K562 (cell line): ENCODE measurements around the gene ILDR1. TPM values are rescaled to one million over a fixed set of nuclear protein-coding genes. Genes with fewer than 3 reads are reported as not detected.

Experiments
- ATAC-seq: fragments of 200-7000 bp; cut with Tn5 transposase; 3 replicates; pipeline ENCODE4 v1.9.1; 2020; ENCODE audit warnings: moderate library complexity
- BruUV-seq: library from RNA; stranded (reverse); fragments of 400-500 nt; replicated peaks from 2 replicates; lab custom pipeline; 2021; lab: Mats Ljungman, UMichigan
- CTCF ChIA-PET: fragments of 300-600 bp; formaldehyde crosslinking; extraction: SDS; loops from one replicate; lab custom pipeline; 2021; ENCODE audit warnings: low intra/inter-chr PET ratio; lab: Yijun Ruan, JAX
- POLR2A ChIA-PET: fragments of 300-600, 350-650 bp; sonication (Branson Sonifier 250); formaldehyde crosslinking; extraction: SDS; loops from one replicate; lab custom pipeline; 2021; ENCODE audit warnings: antibody characterized with exemption, inconsistent platforms; lab: Yijun Ruan, JAX
- DNase-seq, 4 experiments: peaks; one replicate each; pipeline versions ENCODE4 v3.0.0 to v3.0.0-alpha.2; 2011 to 2018; ENCODE audit warnings: low spot score in 3 of 4, mixed read lengths in 3 of 4; ENCODE audit errors: extremely low read depth in 1 of 4
- FAIRE-seq: peaks from 2 replicates; lab custom pipeline; 2011; peaks lifted over from hg19 to GRCh38; lab: Jason Lieb, UNC
- H2AFZ ChIP-seq: 2 replicates; pipeline ENCODE4 v1.6.0; 2011; ENCODE audit warnings: low read depth, low read length, control low read depth, inconsistent platforms
- H3K27ac ChIP-seq: fragments of 200-600 bp; 3 replicates; pipeline ENCODE4 v1.8.0; 2011; ENCODE audit warnings: low read depth, mild to moderate bottlenecking, control low read depth, inconsistent platforms, low read length, moderate library complexity, mixed read lengths; ENCODE audit errors: extremely low read depth
- H3K27me3 ChIP-seq, 2 experiments: fragments of 300-600 bp in 1 of 2; 2 replicates in 1 of 2; 3 replicates in 1 of 2; pipeline versions ENCODE4 v1.6.0 to v1.8.0; 2011; ENCODE audit warnings: inconsistent platforms in 2 of 2, low read length in 2 of 2, mild to moderate bottlenecking in 1 of 2, mixed read lengths in 1 of 2, moderate library complexity in 1 of 2; ENCODE audit not compliant: control insufficient read depth in 2 of 2, insufficient read depth in 2 of 2
- H3K36me3 ChIP-seq: fragments of 300-600 bp; 3 replicates; pipeline ENCODE4 v1.8.0; 2011; ENCODE audit warnings: mild to moderate bottlenecking, low read length, inconsistent platforms; ENCODE audit not compliant: control insufficient read depth, insufficient read depth
- H3K4me1 ChIP-seq, 2 experiments: fragments of 200-600 bp in 1 of 2; replicated peaks in 1 of 2; 2 replicates in 1 of 2; 3 replicates in 1 of 2; pipeline versions ENCODE4 v1.5.1 to v1.8.0; 2011; ENCODE audit warnings: inconsistent platforms in 2 of 2, low read length in 2 of 2, mild to moderate bottlenecking in 1 of 2, mixed read lengths in 1 of 2, moderate library complexity in 1 of 2; ENCODE audit not compliant: control insufficient read depth in 2 of 2, insufficient read depth in 2 of 2
- H3K4me2 ChIP-seq: 2 replicates; pipeline ENCODE4 v1.6.1; 2011; ENCODE audit warnings: low read length, control low read depth, inconsistent platforms, mixed read lengths; ENCODE audit not compliant: insufficient read depth
- H3K4me3 ChIP-seq: fragments of 200-600 bp; sonication (generic), shearing (Covaris generic); 2 replicates; pipeline ENCODE4 v1.5.1; 2016; ENCODE audit warnings: control low read depth, inconsistent platforms
- H3K79me2 ChIP-seq: fragments of 200-600 bp; 3 replicates; pipeline ENCODE4 v1.8.0; 2011; ENCODE audit warnings: low read length, inconsistent platforms; ENCODE audit not compliant: control insufficient read depth, insufficient read depth
- H3K9ac ChIP-seq, 2 experiments: 2 replicates each; pipeline versions ENCODE4 v1.6.0 to v1.6.1; 2011; ENCODE audit warnings: low read depth in 2 of 2, low read length in 2 of 2, control low read depth in 1 of 2, inconsistent platforms in 1 of 2, mild to moderate bottlenecking in 1 of 2, mixed read lengths in 1 of 2; ENCODE audit not compliant: insufficient read depth in 1 of 2
- H3K9me1 ChIP-seq: one replicate; pipeline ENCODE4 v1.6.0; 2011; ENCODE audit warnings: inconsistent platforms, mild to moderate bottlenecking, low read length, moderate library complexity; ENCODE audit not compliant: control insufficient read depth, insufficient read depth
- H3K9me3 ChIP-seq: replicated peaks from 2 replicates; pipeline ENCODE4 v1.5.1; 2011; ENCODE audit warnings: low read depth, low read length, inconsistent platforms; ENCODE audit not compliant: control insufficient read depth, insufficient read depth
- H4K20me1 ChIP-seq: replicated peaks from 2 replicates; pipeline ENCODE4 v1.6.1; 2011; ENCODE audit warnings: low read length, inconsistent platforms, mixed read lengths; ENCODE audit not compliant: control insufficient read depth, insufficient read depth
- ARID2 ChIP-seq: fragments of 450-650 bp; IDR thresholded peaks from 2 replicates; pipeline ENCODE4 v1.6.1; 2017; ENCODE audit warnings: antibody characterized with exemption, mild to moderate bottlenecking
- CBX5 ChIP-seq: IDR thresholded peaks from 2 replicates; pipeline ENCODE4 v1.6.1; 2014; ENCODE audit warnings: low read depth, borderline replicate concordance
- E4F1 ChIP-seq: fragments of 250-450 bp; sonication (Bioruptor Pico); IDR thresholded peaks from 2 replicates; pipeline ENCODE4 v1.5.0; 2021; ENCODE audit warnings: mild to moderate bottlenecking, borderline replicate concordance
- EHMT2 ChIP-seq: fragments of 450-650 bp; IDR thresholded peaks from 2 replicates; pipeline ENCODE4 v1.6.1; 2018; ENCODE audit warnings: antibody characterized with exemption
- STAT6 ChIP-seq: sonication (generic); formaldehyde crosslinking; IDR thresholded peaks from 2 replicates; pipeline ENCODE4 v1.8.1; 2023; ENCODE audit warnings: mild to moderate bottlenecking, missing genetic modification reagents
- TCFL5 ChIP-seq: fragments of 250-450 bp; sonication (Bioruptor Pico); conservative IDR thresholded peaks from 2 replicates; pipeline ENCODE4 v1.6.1; 2021; ENCODE audit warnings: mild to moderate bottlenecking, moderate library complexity, matching md5 sums
- ZNF277 ChIP-seq: fragments of 250-450 bp; sonication (Bioruptor Pico); IDR thresholded peaks from 2 replicates; pipeline ENCODE4 v1.8.0; 2022; ENCODE audit warnings: inconsistent platforms, mild to moderate bottlenecking, moderate library complexity, borderline replicate concordance
- WGBS: fragments of 100-300 bp; shearing (Covaris generic); methylation state at CpG from one replicate; pipeline ENCODE4 v1.1.6; 2016; ENCODE audit warnings: low coverage, mixed read lengths; ENCODE audit not compliant: insufficient coverage; ENCODE audit errors: missing lambda C conversion rate; 5-methylcytosine and 5-hydroxymethylcytosine counted together
- in situ Hi-C: fragments of 300-500 bp; cut with MboI; formaldehyde crosslinking; loops from 4 replicates; pipeline ENCODE4 v1.15.0; 2018; ENCODE audit warnings: inconsistent platforms, mixed read lengths
- intact Hi-C: fragments of 100-400 bp; cut with micrococcal nuclease; formaldehyde crosslinking; loops from 2 replicates; pipeline ENCODE4 v1.14.2; 2022
- polyA plus RNA-seq, 8 experiments: library from polyadenylated mRNA; depleted of rRNA in 4 of 8; stranded (reverse) in 5 of 8; unstranded in 3 of 8; fragments of >200 nt; fragmentation: Nextera tagmentation in 2 of 8; fragmentation: Illumina TruSeq in 1 of 8; extraction: Ambion mirVana in 2 of 8; extraction: Trizol in 1 of 8; gene quantifications; 2 replicates each; pipeline versions ENCODE4 v1.2.1 to v1.2.3, GENCODE V29; 2011 to 2014; ENCODE audit warnings: inconsistent platforms in 1 of 8, missing spikeins in 1 of 8
- total RNA-seq, 7 experiments: library from RNA; depleted of rRNA in 6 of 7; stranded (reverse); fragments of >200 nt in 6 of 7; fragmentation: Illumina TruSeq in 2 of 7; extraction: Trizol in 2 of 7; gene quantifications; 2 replicates each; pipeline versions ENCODE4 v1.2.1 to v1.2.3, GENCODE V29; 2011 to 2021; ENCODE audit warnings: low replicate concordance in 1 of 7

The ILDR1 gene
- total and polyA plus RNA-seq, 9 of the 15 experiments (the other 6 are each of a cell fraction or from before 2014, with no cell fraction given) = 0.04 TPM; not detected in 8

DNA sequence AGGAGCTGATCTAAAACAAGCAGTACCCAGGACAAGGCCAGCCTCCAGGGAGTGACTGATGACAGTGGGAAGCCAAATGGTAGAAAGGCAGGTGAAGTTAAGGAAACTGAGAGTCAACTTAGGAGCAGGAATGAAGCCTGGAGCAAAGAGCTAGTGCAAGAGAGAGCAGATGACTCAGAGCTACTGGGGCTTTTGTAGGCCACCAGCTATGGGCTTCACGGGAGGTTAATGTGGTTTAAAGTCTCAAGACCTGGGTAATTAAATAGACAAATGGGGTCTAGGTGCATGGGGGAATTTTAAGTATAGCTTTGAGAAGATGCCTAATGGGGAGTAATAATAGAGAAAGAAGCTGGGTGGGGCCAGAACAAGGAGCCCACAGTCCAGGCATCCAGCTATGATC, 36.2 kb upstream of the ILDR1 start:
- in situ Hi-C loops = no loop called here
- CTCF ChIA-PET = no interaction called here
- no peak for FAIRE-seq

More for the DNA sequence above, 36.2 kb upstream of the ILDR1 start:
- intact Hi-C loops = no loop called here
- 0% methylated on average over 1 of the region's 1 CpG for WGBS
- Histone ChIP-seq H3K4me1 (no peaks in the 10 kb centered on the region), H4K20me1 (no peaks in the 10 kb centered on the region), H3K4me2 (no peak overlapping the region), H3K79me2 (no peaks in the 10 kb centered on the region), H3K9me3 (no peaks in the 10 kb centered on the region), H3K27me3 (no peaks in the 10 kb centered on the region), H3K9me1 (no peaks in the 10 kb centered on the region), H3K27ac (no peak overlapping the region)
- DNase-seq (no peak), ATAC-seq (no peak)
- POLR2A ChIA-PET = interaction anchor here (0.6 kb wide), 1 partner anchor 26 kb away, joined by 3 read pairs; no protein-coding TSS in a partner anchor
- BruUV-seq = no TSS peak
- TF ChIP-seq ARID2 = no peak
- no peak for TF ChIP-seq TCFL5 (CRISPR knock-in tag)
- TF ChIP-seq ZNF277 (CRISPR knock-in tag) = no peak
- no peak for TF ChIP-seq STAT6 (CRISPR knock-in tag)
- TF ChIP-seq E4F1 (CRISPR knock-in tag) = no peak
- no peak for TF ChIP-seq EHMT2
- no peak for TF ChIP-seq CBX5
- TF ChIP-seq, all 486 proteins: peak for 0
- H3K9ac ChIP-seq = no peak overlapping the region
- H3K36me3 ChIP-seq = no peaks in the 10 kb centered on the region
- H2AFZ ChIP-seq = no peak overlapping the region
- no peak overlapping the region for H3K4me3 ChIP-seq
